K562 (cell line): ENCODE data around the gene ITGAD. TPM values are rescaled to one million over a fixed set of nuclear protein-coding genes. Genes with fewer than 3 reads are reported as not detected.

Experiments used
- ARID2 ChIP-seq: fragments of 450-650 bp; IDR thresholded peaks from 2 replicates; pipeline ENCODE4 v1.6.1; 2017; ENCODE audit warnings: antibody characterized with exemption, mild to moderate bottlenecking
- MCM2 ChIP-seq: fragments of 450-650 bp; IDR thresholded peaks from 2 replicates; pipeline ENCODE4 v1.6.1; 2017; ENCODE audit warnings: low read depth, mild to moderate bottlenecking
- NCOA4 ChIP-seq: fragments of 450-650 bp; IDR thresholded peaks from 2 replicates; pipeline ENCODE4 v1.6.1; 2018; ENCODE audit warnings: mild to moderate bottlenecking; ENCODE audit not compliant: partially characterized antibody
- REST ChIP-seq, 2 experiments: fragments of 450-650 bp; formaldehyde crosslinking in 1 of 2; IDR thresholded peaks; 2 replicates each; pipeline versions ENCODE4 v1.4.0 to v1.6.1; 2014 to 2020; ENCODE audit warnings: mild to moderate bottlenecking in 2 of 2, borderline replicate concordance in 1 of 2, low read depth in 1 of 2
- RFX5 ChIP-seq: IDR thresholded peaks from 2 replicates; pipeline ENCODE4 v1.6.1; 2011; ENCODE audit warnings: low read depth, mild to moderate bottlenecking, improper control_type of control experiment, low read length
- SIN3A ChIP-seq, 2 experiments: fragments of 150-350 bp in 1 of 2; IDR thresholded peaks; 2 replicates each; pipeline ENCODE4 v1.6.1; 2011 to 2016; ENCODE audit warnings: borderline replicate concordance in 2 of 2, low read depth in 2 of 2, low read length in 2 of 2, mild to moderate bottlenecking in 2 of 2, moderate library complexity in 2 of 2; ENCODE audit not compliant: control insufficient read depth in 1 of 2
- polyA plus RNA-seq, 8 experiments: library from polyadenylated mRNA; depleted of rRNA in 4 of 8; stranded (reverse) in 5 of 8; unstranded in 3 of 8; fragments of >200 nt; fragmentation: Nextera tagmentation in 2 of 8; fragmentation: Illumina TruSeq in 1 of 8; extraction: Ambion mirVana in 2 of 8; extraction: Trizol in 1 of 8; gene quantifications; 2 replicates each; pipeline versions ENCODE4 v1.2.1 to v1.2.3, GENCODE V29; 2011 to 2014; ENCODE audit warnings: inconsistent platforms in 1 of 8, missing spikeins in 1 of 8
- total RNA-seq, 7 experiments: library from RNA; depleted of rRNA in 6 of 7; stranded (reverse); fragments of >200 nt in 6 of 7; fragmentation: Illumina TruSeq in 2 of 7; extraction: Trizol in 2 of 7; gene quantifications; 2 replicates each; pipeline versions ENCODE4 v1.2.1 to v1.2.3, GENCODE V29; 2011 to 2021; ENCODE audit warnings: low replicate concordance in 1 of 7

ITGAD gene
- total and polyA plus RNA-seq, 9 of the 15 experiments (the other 6 are each of a cell fraction or from before 2014, with no cell fraction given): not detected

- TF ChIP-seq REST (IDR thresholded peaks at IDR 0.05; ENCODE audit: borderline replicate concordance) (no peak), REST (CRISPR knock-in tag; IDR thresholded peaks at IDR 0.05; ENCODE audit: low read depth) (no peak), RFX5 (no peak), NCOA4 (no peak), SIN3A (IDR thresholded peaks at IDR 0.05; ENCODE audit: borderline replicate concordance in 2 of 2, control insufficient read depth in 1 of 2, low read depth in 2 of 2, low read length in 2 of 2) (no peak), ARID2 (no peak), MCM2 (no peak)
Observed at GRCh38 chr16:31395647-31396046, 2.5 kb downstream of the ITGAD start (continued).
